CD14-positive monocyte (primary cell): ENCODE measurements around the gene LEUTX. TPM values are rescaled to one million over a fixed set of nuclear protein-coding genes. Genes with fewer than 3 reads are reported as not detected.
A peak's percentile ranks its signal among the peaks of the same experiment; 100 is the strongest.

Source experiments
- DNase-seq, 3 donors: peaks; one replicate each; pipeline ENCODE4 v3.0.0-alpha.2; 2011 to 2022
- H2AFZ ChIP-seq: 2 replicates; pipeline ENCODE4 v1.6.0; 2012; ENCODE audit warnings: mild to moderate bottlenecking, low read depth, low read length, inconsistent platforms; ENCODE audit not compliant: insufficient read depth, poor library complexity, severe bottlenecking
- H3K27ac ChIP-seq, 2 donors: 1 replicate in 1 of 2; 2 replicates in 1 of 2; pipeline ENCODE4 v1.5.1; 2012 to 2013; ENCODE audit warnings: low read length in 2 of 2, control low read depth in 1 of 2, inconsistent platforms in 1 of 2, low read depth in 1 of 2, mild to moderate bottlenecking in 1 of 2
- H3K27me3 ChIP-seq, 2 donors: one replicate each; pipeline versions ENCODE4 v1.6.0 to v1.6.1; 2011 to 2013; ENCODE audit warnings: low read length in 2 of 2; ENCODE audit not compliant: control insufficient read depth in 2 of 2, insufficient read depth in 2 of 2
- H3K36me3 ChIP-seq, 2 donors: replicated peaks in 1 of 2; 1 replicate in 1 of 2; 2 replicates in 1 of 2; pipeline versions ENCODE4 v1.5.1 to v1.6.1; 2012 to 2013; ENCODE audit warnings: low read length in 2 of 2, control low read depth in 1 of 2, inconsistent platforms in 1 of 2, mild to moderate bottlenecking in 1 of 2; ENCODE audit not compliant: insufficient read depth in 2 of 2, control insufficient read depth in 1 of 2
- H3K4me1 ChIP-seq, 2 donors: 1 replicate in 1 of 2; 2 replicates in 1 of 2; pipeline versions ENCODE4 v1.5.1 to v1.6.1; 2012 to 2013; ENCODE audit warnings: low read length in 2 of 2, control low read depth in 1 of 2, inconsistent platforms in 1 of 2, mild to moderate bottlenecking in 1 of 2, moderate library complexity in 1 of 2; ENCODE audit not compliant: insufficient read depth in 2 of 2, control insufficient read depth in 1 of 2
- H3K4me2 ChIP-seq: replicated peaks from 2 replicates; pipeline ENCODE3; 2012; ENCODE audit warnings: low read length, moderate library complexity, mild to moderate bottlenecking; ENCODE audit not compliant: poor library complexity, severe bottlenecking; ENCODE audit errors: extremely low read depth
- H3K4me3 ChIP-seq, 3 experiments: fragments of 200-600 bp in 1 of 3; sonication (generic) in 1 of 3; replicated peaks in 1 of 3; 1 replicate in 2 of 3; 2 replicates in 1 of 3; pipeline ENCODE4 v1.5.1; 2011 to 2013; ENCODE audit warnings: low read length in 3 of 3, mild to moderate bottlenecking in 3 of 3, control low read depth in 2 of 3, low read depth in 2 of 3, inconsistent platforms in 1 of 3, moderate library complexity in 1 of 3
- H3K79me2 ChIP-seq: 2 replicates; pipeline ENCODE4 v1.6.0; 2012; ENCODE audit warnings: mild to moderate bottlenecking, control low read depth, inconsistent platforms, low read length, moderate library complexity; ENCODE audit not compliant: insufficient read depth
- H3K9ac ChIP-seq: 2 replicates; pipeline ENCODE4 v1.6.0; 2017; ENCODE audit warnings: low read length, mild to moderate bottlenecking; ENCODE audit not compliant: insufficient read depth, poor library complexity, severe bottlenecking
- H3K9me3 ChIP-seq, 2 donors: replicated peaks in 1 of 2; 1 replicate in 1 of 2; 2 replicates in 1 of 2; pipeline versions ENCODE4 v1.5.1 to v1.6.1; 2012 to 2013; ENCODE audit warnings: low read length in 2 of 2, control low read depth in 1 of 2; ENCODE audit not compliant: control insufficient read depth in 1 of 2, insufficient read depth in 1 of 2
- H4K20me1 ChIP-seq: 2 replicates; pipeline ENCODE4 v1.6.0; 2012; ENCODE audit warnings: mild to moderate bottlenecking, low read length, control low read depth, moderate library complexity; ENCODE audit not compliant: insufficient read depth
- H3K27ac Mint-ChIP-seq, 7 donors: one replicate each; pipeline ENCODE4 v1.8.0; 2020; ENCODE audit warnings: mild to moderate bottlenecking in 7 of 7, mixed read lengths in 7 of 7, moderate library complexity in 6 of 7, inconsistent platforms in 2 of 7
- H3K27me3 Mint-ChIP-seq, 3 donors: one replicate each; pipeline ENCODE4 v1.8.0; 2021 to 2022; ENCODE audit warnings: low read depth in 3 of 3, mild to moderate bottlenecking in 3 of 3, mixed read lengths in 3 of 3, moderate library complexity in 3 of 3, inconsistent platforms in 1 of 3
- H3K36me3 Mint-ChIP-seq, 2 donors: one replicate each; pipeline ENCODE4 v1.8.0; 2020; ENCODE audit warnings: mixed read lengths in 2 of 2, inconsistent platforms in 1 of 2, mild to moderate bottlenecking in 1 of 2
- H3K4me1 Mint-ChIP-seq: one replicate; pipeline ENCODE4 v1.8.0; 2020; ENCODE audit warnings: mild to moderate bottlenecking, mixed read lengths
- H3K4me3 Mint-ChIP-seq, 2 donors: one replicate each; pipeline ENCODE4 v1.8.0; 2020; ENCODE audit warnings: mild to moderate bottlenecking in 2 of 2, mixed read lengths in 2 of 2, moderate library complexity in 1 of 2
- H3K9me3 Mint-ChIP-seq, 7 donors: one replicate each; pipeline ENCODE4 v1.8.0; 2020 to 2022; ENCODE audit warnings: mixed read lengths in 7 of 7, mild to moderate bottlenecking in 6 of 7, moderate library complexity in 6 of 7, inconsistent platforms in 2 of 7
- WGBS: methylation state at CpG from one replicate; pipeline ENCODE4 v1.1.5; 2013; ENCODE audit warnings: missing lambda C conversion rate; ENCODE audit not compliant: insufficient coverage; 5-methylcytosine and 5-hydroxymethylcytosine counted together
- intact Hi-C, 2 donors: fragments of 100-400 bp; cut with micrococcal nuclease; formaldehyde crosslinking; loops; one replicate each; pipeline versions ENCODE4 v1.15.0 to v1.15.1; 2023
- polyA plus RNA-seq, 3 donors: library from polyadenylated mRNA; depleted of rRNA in 1 of 3; unstranded in 2 of 3; stranded (reverse) in 1 of 3; fragments of 300-500 nt in 2 of 3; fragments of >200 nt in 1 of 3; fragmentation: Illumina TruSeq in 2 of 3; gene quantifications; 1 replicate in 2 of 3; 2 replicates in 1 of 3; pipeline ENCODE4 v1.2.3, GENCODE V29; 2012 to 2021
- TF ChIP-seq, protein P1 (sequence below): fragments of 200-600 bp; IDR thresholded peaks from one replicate; pipeline ENCODE4 v1.8.0; 2022; ENCODE audit warnings: antibody characterized with exemption, mild to moderate bottlenecking

The LEUTX gene
- polyA plus RNA-seq, 3 donors, result not detected

DNA sequence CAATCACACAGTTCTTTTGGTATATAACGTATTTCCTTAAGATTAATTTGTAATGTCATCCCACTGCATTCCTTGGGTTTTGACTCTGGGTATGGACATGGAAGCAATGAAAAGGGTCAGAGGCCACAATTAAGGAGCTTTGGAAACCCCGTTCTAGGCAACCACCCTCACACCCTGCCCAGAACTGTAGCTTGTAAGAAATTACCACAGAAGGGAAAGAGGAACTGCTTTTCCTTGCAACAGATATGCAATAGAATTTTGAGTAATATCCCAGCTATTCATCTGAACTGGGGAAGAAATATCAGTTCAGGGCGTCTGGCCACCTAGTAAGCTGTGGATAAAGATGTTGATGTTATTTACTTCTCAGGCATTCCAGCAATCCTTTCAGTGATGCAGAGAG, 39.8 kb upstream of the LEUTX start:
- peaks cover 4 to 19% (median 13%) of the 10 kb centered on the region in 3 donors for H3K27me3 Mint-ChIP-seq
- WGBS, result no CpG with 5 or more reads among the region's 3 CpGs

DNA sequence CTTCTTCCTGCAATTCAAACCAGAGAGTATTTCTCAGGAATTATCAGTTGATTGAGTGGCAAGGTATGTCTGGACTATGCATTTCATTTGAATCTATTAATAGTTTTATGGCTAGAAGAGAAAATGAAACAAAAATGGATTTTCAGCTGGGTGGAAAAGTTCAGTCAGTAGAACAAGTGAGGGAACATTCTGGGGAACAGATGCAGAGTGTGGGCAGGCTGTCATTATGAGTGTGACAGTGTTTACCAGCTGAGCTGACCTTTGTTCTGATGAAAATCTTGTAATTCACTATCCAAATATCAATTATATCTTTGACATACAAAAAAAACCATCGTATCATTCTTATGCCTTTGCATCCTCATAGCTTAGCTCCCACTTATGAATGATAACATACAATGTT, 38.3 kb upstream of the LEUTX start:
- no CpG with 5 or more reads among the region's 1 CpG for WGBS
- H3K4me3 Mint-ChIP-seq, result no peak overlapping the region
- Histone ChIP-seq H3K4me2 (no peak overlapping the region), H2AFZ (no peak overlapping the region), H3K79me2 (no peaks in the 10 kb centered on the region), H4K20me1 (no peaks in the 10 kb centered on the region), H3K9me3 (no peaks in the 10 kb centered on the region), H3K9ac (no peak overlapping the region), H3K27me3 (no peaks in the 10 kb centered on the region), H3K36me3 (no peaks in the 10 kb centered on the region), H3K27ac (no peak overlapping the region), H3K4me3 (no peak overlapping the region), H3K4me1 (peaks cover 0 to 5% of the 10 kb centered on the region in 2 donors)
- no peak for DNase-seq
- intact Hi-C loops, result no loop called here
- H3K36me3 Mint-ChIP-seq, result no peaks in the 10 kb centered on the region
- no peaks in the 10 kb centered on the region for H3K9me3 Mint-ChIP-seq
- no peak overlapping the region for H3K27ac Mint-ChIP-seq
- TF ChIP-seq, protein P1, sequence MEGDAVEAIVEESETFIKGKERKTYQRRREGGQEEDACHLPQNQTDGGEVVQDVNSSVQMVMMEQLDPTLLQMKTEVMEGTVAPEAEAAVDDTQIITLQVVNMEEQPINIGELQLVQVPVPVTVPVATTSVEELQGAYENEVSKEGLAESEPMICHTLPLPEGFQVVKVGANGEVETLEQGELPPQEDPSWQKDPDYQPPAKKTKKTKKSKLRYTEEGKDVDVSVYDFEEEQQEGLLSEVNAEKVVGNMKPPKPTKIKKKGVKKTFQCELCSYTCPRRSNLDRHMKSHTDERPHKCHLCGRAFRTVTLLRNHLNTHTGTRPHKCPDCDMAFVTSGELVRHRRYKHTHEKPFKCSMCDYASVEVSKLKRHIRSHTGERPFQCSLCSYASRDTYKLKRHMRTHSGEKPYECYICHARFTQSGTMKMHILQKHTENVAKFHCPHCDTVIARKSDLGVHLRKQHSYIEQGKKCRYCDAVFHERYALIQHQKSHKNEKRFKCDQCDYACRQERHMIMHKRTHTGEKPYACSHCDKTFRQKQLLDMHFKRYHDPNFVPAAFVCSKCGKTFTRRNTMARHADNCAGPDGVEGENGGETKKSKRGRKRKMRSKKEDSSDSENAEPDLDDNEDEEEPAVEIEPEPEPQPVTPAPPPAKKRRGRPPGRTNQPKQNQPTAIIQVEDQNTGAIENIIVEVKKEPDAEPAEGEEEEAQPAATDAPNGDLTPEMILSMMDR, result no peak
- H3K4me1 Mint-ChIP-seq, result peaks cover 4% of the 10 kb centered on the region
- peaks cover 4 to 17% (median 12%) of the 10 kb centered on the region in 3 donors for H3K27me3 Mint-ChIP-seq

More for the DNA sequence above, 39.8 kb upstream of the LEUTX start:
- no peaks in the 10 kb centered on the region for H3K27me3 ChIP-seq
- H3K9ac ChIP-seq, result no peak overlapping the region
- H3K4me2 ChIP-seq, result no peak overlapping the region
- TF ChIP-seq, protein P1, result no peak
- no peaks in the 10 kb centered on the region for H3K36me3 Mint-ChIP-seq
- H3K79me2 ChIP-seq, result no peaks in the 10 kb centered on the region
- no peaks in the 10 kb centered on the region for H3K9me3 ChIP-seq
- H3K27ac ChIP-seq, result no peak overlapping the region
- H3K4me3 ChIP-seq, result no peak overlapping the region
- intact Hi-C loops, result no loop called here
- peaks cover 4% of the 10 kb centered on the region for H3K4me1 Mint-ChIP-seq
- no peak overlapping the region for H2AFZ ChIP-seq
- H4K20me1 ChIP-seq, result no peaks in the 10 kb centered on the region
- peak in 1 of 3 donors; percentile 6 for DNase-seq
- H3K9me3 Mint-ChIP-seq, result no peaks in the 10 kb centered on the region
- H3K27ac Mint-ChIP-seq, result no peak overlapping the region
- peak overlapping the region in 1 of 2 donors; percentile 1 for H3K4me3 Mint-ChIP-seq
- H3K4me1 ChIP-seq, result peaks cover 0 to 5% of the 10 kb centered on the region in 2 donors
- no peaks in the 10 kb centered on the region for H3K36me3 ChIP-seq
